CD4-positive, alpha-beta T cell (primary cell): Measurements from ENCODE around the gene VEGFA. TPM values are rescaled to one million over a fixed set of nuclear protein-coding genes. Genes with fewer than 3 reads are reported as not detected.
A peak's percentile ranks its signal among the peaks of the same experiment; 100 is the strongest.

ENCODE experiments used
- ATAC-seq: fragments of 200-7000 bp; cut with Tn5 transposase; one replicate; pipeline ENCODE4 v1.10.0; 2022; ENCODE audit warnings: mild to moderate bottlenecking; ENCODE audit not compliant: poor library complexity
- CTCF ChIA-PET: fragments of 350-600 bp; sonication (Branson Sonifier 250); formaldehyde crosslinking; loops from one replicate; lab custom pipeline; 2021; ENCODE audit warnings: antibody characterized with exemption, inconsistent platforms; lab: Charles Lee
- POLR2A ChIA-PET: fragments of 350-600 bp; sonication (Branson Sonifier 250); formaldehyde crosslinking; loops from one replicate; lab custom pipeline; 2021; ENCODE audit warnings: antibody characterized with exemption, inconsistent platforms; lab: Charles Lee
- DNase-seq, 14 experiments: peaks; one replicate each; pipeline ENCODE4 v3.0.0-alpha.2; 2013 to 2020; ENCODE audit warnings: mixed read lengths in 2 of 14
- H3K27ac ChIP-seq, 2 donors: one replicate each; pipeline versions ENCODE4 v1.5.1 to v1.7.0; 2013; ENCODE audit warnings: low read length in 2 of 2, low read depth in 1 of 2, mild to moderate bottlenecking in 1 of 2
- H3K27me3 ChIP-seq, 2 experiments: 1 replicate in 1 of 2; 2 replicates in 1 of 2; pipeline versions ENCODE4 v1.6.1 to v1.7.0; 2013; ENCODE audit warnings: low read length in 2 of 2, control low read depth in 1 of 2, mild to moderate bottlenecking in 1 of 2, moderate library complexity in 1 of 2; ENCODE audit not compliant: insufficient read depth in 2 of 2, control insufficient read depth in 1 of 2
- H3K36me3 ChIP-seq: one replicate; pipeline ENCODE4 v1.6.1; 2013; ENCODE audit warnings: low read length, control low read depth; ENCODE audit not compliant: insufficient read depth
- H3K4me1 ChIP-seq: one replicate; pipeline ENCODE4 v1.6.1; 2013; ENCODE audit warnings: low read length, control low read depth; ENCODE audit not compliant: insufficient read depth
- H3K4me3 ChIP-seq: one replicate; pipeline ENCODE4 v1.5.1; 2013; ENCODE audit warnings: mild to moderate bottlenecking, low read length, moderate library complexity
- H3K9me3 ChIP-seq, 2 experiments: 1 replicate in 1 of 2; 2 replicates in 1 of 2; pipeline versions ENCODE4 v1.6.1 to v1.7.0; 2013; ENCODE audit warnings: low read length in 2 of 2, mild to moderate bottlenecking in 2 of 2, control low read depth in 1 of 2, moderate library complexity in 1 of 2; ENCODE audit not compliant: control insufficient read depth in 1 of 2, insufficient read depth in 1 of 2
- H3K27ac Mint-ChIP-seq: one replicate; pipeline ENCODE4 v1.8.0; 2020; ENCODE audit warnings: mixed read lengths
- H3K27me3 Mint-ChIP-seq: one replicate; pipeline ENCODE4 v1.8.0; 2021; ENCODE audit warnings: mixed read lengths
- H3K36me3 Mint-ChIP-seq: one replicate; pipeline ENCODE4 v1.8.0; 2021; ENCODE audit warnings: low read depth, mixed read lengths
- H3K4me1 Mint-ChIP-seq: one replicate; pipeline ENCODE4 v1.8.0; 2021; ENCODE audit warnings: low read depth, mixed read lengths
- H3K4me3 Mint-ChIP-seq: one replicate; pipeline ENCODE4 v1.8.0; 2020; ENCODE audit warnings: mild to moderate bottlenecking, mixed read lengths
- H3K9me3 Mint-ChIP-seq: one replicate; pipeline ENCODE4 v1.8.0; 2020; ENCODE audit warnings: mixed read lengths
- intact Hi-C, 2 experiments: fragments of 100-400 bp; cut with DNase I in 1 of 2; cut with micrococcal nuclease in 1 of 2; formaldehyde crosslinking; loops; one replicate each; pipeline versions ENCODE4 v1.15.1 to v1.9.0; 2023 to 2025; cut with DNase I, micrococcal nuclease
- total RNA-seq, 174 experiments: library from RNA in 2 of 174; stranded (reverse) in 2 of 174; gene quantifications; one replicate each; pipeline ENCODE4 v1.2.3 and lab custom pipeline; 2021 to 2026
- TF ChIP-seq, protein P1 (sequence below): fragments of 200-600 bp; IDR thresholded peaks from one replicate; pipeline ENCODE4 v1.8.0; 2022; ENCODE audit warnings: antibody characterized with exemption, mild to moderate bottlenecking

Gene VEGFA
- total RNA-seq, 2 experiments from 2014 or later, result 3.5 to 3.7 TPM

DNA sequence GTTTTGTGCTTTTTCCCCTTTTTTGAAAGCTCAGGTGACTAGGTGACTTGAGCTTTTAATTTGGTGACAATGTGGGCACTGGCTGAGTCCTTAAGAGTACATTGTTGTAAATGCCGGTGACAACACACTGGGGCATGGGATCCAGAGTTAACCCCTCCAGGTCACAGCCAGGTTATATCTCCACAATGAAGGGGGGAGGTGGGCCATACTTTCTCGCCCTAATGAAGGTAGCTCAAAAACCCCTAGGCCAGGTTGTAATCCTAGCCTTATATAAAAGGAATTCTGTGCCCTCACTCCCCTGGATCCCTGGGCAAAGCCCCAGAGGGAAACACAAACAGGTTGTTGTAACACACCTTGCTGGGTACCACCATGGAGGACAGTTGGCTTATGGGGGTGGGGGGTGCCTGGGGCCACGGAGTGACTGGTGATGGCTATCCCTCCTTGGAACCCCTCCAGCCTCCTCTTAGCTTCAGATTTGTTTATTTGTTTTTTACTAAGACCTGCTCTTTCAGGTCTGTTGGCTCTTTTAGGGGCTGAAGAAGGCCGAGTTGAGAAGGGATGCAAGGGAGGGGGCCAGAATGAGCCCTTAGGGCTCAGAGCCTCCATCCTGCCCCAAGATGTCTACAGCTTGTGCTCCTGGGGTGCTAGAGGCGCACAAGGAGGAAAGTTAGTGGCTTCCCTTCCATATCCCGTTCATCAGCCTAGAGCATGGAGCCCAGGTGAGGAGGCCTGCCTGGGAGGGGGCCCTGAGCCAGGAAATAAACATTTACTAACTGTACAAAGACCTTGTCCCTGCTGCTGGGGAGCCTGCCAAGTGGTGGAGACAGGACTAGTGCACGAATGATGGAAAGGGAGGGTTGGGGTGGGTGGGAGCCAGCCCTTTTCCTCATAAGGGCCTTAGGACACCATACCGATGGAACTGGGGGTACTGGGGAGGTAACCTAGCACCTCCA is 2.2 kb upstream of the VEGFA start:
- H3K4me3 ChIP-seq, result no peak overlapping the region
- TF ChIP-seq, protein P1, sequence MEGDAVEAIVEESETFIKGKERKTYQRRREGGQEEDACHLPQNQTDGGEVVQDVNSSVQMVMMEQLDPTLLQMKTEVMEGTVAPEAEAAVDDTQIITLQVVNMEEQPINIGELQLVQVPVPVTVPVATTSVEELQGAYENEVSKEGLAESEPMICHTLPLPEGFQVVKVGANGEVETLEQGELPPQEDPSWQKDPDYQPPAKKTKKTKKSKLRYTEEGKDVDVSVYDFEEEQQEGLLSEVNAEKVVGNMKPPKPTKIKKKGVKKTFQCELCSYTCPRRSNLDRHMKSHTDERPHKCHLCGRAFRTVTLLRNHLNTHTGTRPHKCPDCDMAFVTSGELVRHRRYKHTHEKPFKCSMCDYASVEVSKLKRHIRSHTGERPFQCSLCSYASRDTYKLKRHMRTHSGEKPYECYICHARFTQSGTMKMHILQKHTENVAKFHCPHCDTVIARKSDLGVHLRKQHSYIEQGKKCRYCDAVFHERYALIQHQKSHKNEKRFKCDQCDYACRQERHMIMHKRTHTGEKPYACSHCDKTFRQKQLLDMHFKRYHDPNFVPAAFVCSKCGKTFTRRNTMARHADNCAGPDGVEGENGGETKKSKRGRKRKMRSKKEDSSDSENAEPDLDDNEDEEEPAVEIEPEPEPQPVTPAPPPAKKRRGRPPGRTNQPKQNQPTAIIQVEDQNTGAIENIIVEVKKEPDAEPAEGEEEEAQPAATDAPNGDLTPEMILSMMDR, result no peak
- Mint-ChIP-seq H3K27ac (no peak overlapping the region), H3K4me3 (peak overlapping the region; percentile 60), H3K9me3 (no peaks in the 10 kb centered on the region), H3K4me1 (peaks cover 11% of the 10 kb centered on the region), H3K27me3 (peaks cover 21% of the 10 kb centered on the region), H3K36me3 (no peaks in the 10 kb centered on the region)
- H3K9me3 ChIP-seq, result no peaks in the 10 kb centered on the region
- ATAC-seq (no peak), DNase-seq (peak in 1 of 14 experiments; percentile 9)
- intact Hi-C loops, result loop anchor here (2.0 to 10.0 kb wide), 3 partner anchors 41 to 163 kb away; no protein-coding TSS in a partner anchor
- ChIA-PET POLR2A (interaction anchor here (1.6 to 1.7 kb wide), 2 partner anchors 43 to 305 kb away, joined by 4 to 7 read pairs; no protein-coding TSS in a partner anchor), CTCF (interaction anchor here (1.5 to 3.3 kb wide), 2 partner anchors 306 to 311 kb away, joined by 5 to 20 read pairs; no protein-coding TSS in a partner anchor)
- no peak overlapping the region for H3K27ac ChIP-seq
- H3K27me3 ChIP-seq, result peaks cover 10 to 13% of the 10 kb centered on the region in 2 experiments
- peaks cover 30% of the 10 kb centered on the region for H3K4me1 ChIP-seq
- H3K36me3 ChIP-seq, result no peaks in the 10 kb centered on the region

DNA sequence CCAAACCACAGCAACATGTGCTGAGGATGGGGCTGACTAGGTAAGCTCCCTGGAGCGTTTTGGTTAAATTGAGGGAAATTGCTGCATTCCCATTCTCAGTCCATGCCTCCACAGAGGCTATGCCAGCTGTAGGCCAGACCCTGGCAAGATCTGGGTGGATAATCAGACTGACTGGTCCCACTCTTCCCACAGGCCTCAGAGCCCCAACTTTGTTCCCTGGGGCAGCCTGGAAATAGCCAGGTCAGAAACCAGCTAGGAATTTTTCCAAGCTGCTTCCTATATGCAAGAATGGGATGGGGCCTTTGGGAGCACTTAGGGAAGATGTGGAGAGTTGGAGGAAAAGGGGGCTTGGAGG is 1.5 kb upstream of the VEGFA start:
- intact Hi-C loops, result loop anchor here (2.0 to 10.0 kb wide), 3 partner anchors 42 to 164 kb away; no protein-coding TSS in a partner anchor
- CTCF ChIA-PET, result interaction anchor here (1.3 to 3.3 kb wide), 6 partner anchors 8 to 311 kb away, joined by 4 to 20 read pairs (median 5); no protein-coding TSS in a partner anchor
- no peak overlapping the region for H3K27ac ChIP-seq
- Mint-ChIP-seq H3K27me3 (peaks cover 27% of the 10 kb centered on the region), H3K9me3 (no peaks in the 10 kb centered on the region), H3K4me3 (no peak overlapping the region), H3K4me1 (peaks cover 15% of the 10 kb centered on the region), H3K36me3 (no peaks in the 10 kb centered on the region), H3K27ac (no peak overlapping the region)
- H3K36me3 ChIP-seq, result no peaks in the 10 kb centered on the region
- DNase-seq, result no peak
- POLR2A ChIA-PET, result interaction anchor here (0.9 to 1.7 kb wide), 4 partner anchors 44 to 469 kb away, joined by 3 to 9 read pairs (median 6); no protein-coding TSS in a partner anchor
- H3K4me3 ChIP-seq, result no peak overlapping the region
- peaks cover 14 to 20% of the 10 kb centered on the region in 2 experiments for H3K27me3 ChIP-seq
- TF ChIP-seq, protein P1, result no peak
- no peak for ATAC-seq
- H3K9me3 ChIP-seq, result no peaks in the 10 kb centered on the region
- peaks cover 30% of the 10 kb centered on the region for H3K4me1 ChIP-seq

DNA sequence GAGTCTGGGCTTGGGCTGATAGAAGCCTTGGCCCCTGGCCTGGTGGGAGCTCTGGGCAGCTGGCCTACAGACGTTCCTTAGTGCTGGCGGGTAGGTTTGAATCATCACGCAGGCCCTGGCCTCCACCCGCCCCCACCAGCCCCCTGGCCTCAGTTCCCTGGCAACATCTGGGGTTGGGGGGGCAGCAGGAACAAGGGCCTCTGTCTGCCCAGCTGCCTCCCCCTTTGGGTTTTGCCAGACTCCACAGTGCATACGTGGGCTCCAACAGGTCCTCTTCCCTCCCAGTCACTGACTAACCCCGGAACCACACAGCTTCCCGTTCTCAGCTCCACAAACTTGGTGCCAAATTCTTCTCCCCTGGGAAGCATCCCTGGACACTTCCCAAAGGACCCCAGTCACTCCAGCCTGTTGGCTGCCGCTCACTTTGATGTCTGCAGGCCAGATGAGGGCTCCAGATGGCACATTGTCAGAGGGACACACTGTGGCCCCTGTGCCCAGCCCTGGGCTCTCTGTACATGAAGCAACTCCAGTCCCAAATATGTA is 957 bp upstream of the VEGFA start:
- ChIA-PET CTCF (interaction anchor here (0.6 to 3.3 kb wide), 13 partner anchors 9 to 488 kb away, joined by 3 to 20 read pairs (median 4); no protein-coding TSS in a partner anchor), POLR2A (interaction anchor here (0.9 to 1.7 kb wide), 6 partner anchors 14 to 468 kb away, joined by 3 to 9 read pairs (median 4); no protein-coding TSS in a partner anchor)
- TF ChIP-seq, protein P1, result no peak
- Histone ChIP-seq H3K9me3 (no peaks in the 10 kb centered on the region), H3K36me3 (no peaks in the 10 kb centered on the region), H3K4me1 (peaks cover 30% of the 10 kb centered on the region), H3K4me3 (no peak overlapping the region), H3K27me3 (peaks cover 20 to 25% of the 10 kb centered on the region in 2 experiments), H3K27ac (no peak overlapping the region)
- Mint-ChIP-seq H3K36me3 (no peaks in the 10 kb centered on the region), H3K4me3 (peak overlapping the region; percentile 88), H3K27me3 (peaks cover 33% of the 10 kb centered on the region), H3K9me3 (no peaks in the 10 kb centered on the region), H3K4me1 (peaks cover 17% of the 10 kb centered on the region), H3K27ac (peak overlapping the region; percentile 39)
- no peak for ATAC-seq
- DNase-seq, result no peak
- intact Hi-C loops, result loop anchor here (1.0 to 10.0 kb wide), 5 partner anchors 42 to 310 kb away; no protein-coding TSS in a partner anchor
